ENCODE results near the gene AIMP1.
"Not testable (repeated sequence)": the region's sequence is repeated elsewhere in the genome, so short reads cannot be mapped to it uniquely, and the experiment has no call there.

GRCh38 chr4:106321814-106322213, 5.5 kb downstream of the AIMP1 start:
- not testable (repeated sequence) for TF ChIP-seq CTCF, POLR2A (IDR thresholded peaks at IDR 0.05)

Measured in adrenal gland (tissue), 5 donors.